AG04450 (cell line): ENCODE results near the gene TGM1. TPM values are rescaled to one million over a fixed set of nuclear protein-coding genes. Genes with fewer than 3 reads are reported as not detected.

Experiments
- CTCF ChIA-PET: fragments of 300-600, 350-600 bp; formaldehyde crosslinking; extraction: SDS; loops from one replicate; lab custom pipeline; 2022; ENCODE audit warnings: antibody characterized with exemption, inconsistent platforms; lab: Charles Lee
- POLR2A ChIA-PET: fragments of 350-600 bp; formaldehyde crosslinking; extraction: SDS; loops from one replicate; lab custom pipeline; 2021; ENCODE audit warnings: antibody characterized with exemption, inconsistent platforms; lab: Yijun Ruan, JAX
- DNase-seq: peaks from one replicate; pipeline ENCODE4 v3.0.0-alpha.2; 2011; ENCODE audit warnings: low read depth, low spot score
- H3K27ac ChIP-seq: one replicate; pipeline ENCODE4 v1.5.1; 2012; ENCODE audit warnings: low read depth, low read length, control low read depth
- H3K27me3 ChIP-seq: one replicate; pipeline ENCODE4 v1.6.0; 2012; ENCODE audit warnings: low read length; ENCODE audit not compliant: control insufficient read depth, insufficient read depth
- H3K4me3 ChIP-seq: 2 replicates; pipeline ENCODE4 v1.5.1; 2011; ENCODE audit warnings: mild to moderate bottlenecking, low read depth, low read length, control low read depth
- H3K9me3 ChIP-seq: 2 replicates; pipeline ENCODE4 v1.5.1; 2012; ENCODE audit warnings: low read length; ENCODE audit not compliant: control insufficient read depth, insufficient read depth
- polyA plus RNA-seq: library from polyadenylated mRNA; depleted of rRNA; stranded (reverse); fragments of >200 nt; gene quantifications from 2 replicates; pipeline ENCODE4 v1.2.3, GENCODE V29; 2011
- TF ChIP-seq, protein P1 (sequence below): IDR thresholded peaks from 2 replicates; pipeline ENCODE4 v1.5.1; 2011; ENCODE audit warnings: low read depth, low read length, control low read depth, inconsistent platforms

Gene TGM1
- polyA plus RNA-seq, 1 experiment = 0.97 TPM

DNA sequence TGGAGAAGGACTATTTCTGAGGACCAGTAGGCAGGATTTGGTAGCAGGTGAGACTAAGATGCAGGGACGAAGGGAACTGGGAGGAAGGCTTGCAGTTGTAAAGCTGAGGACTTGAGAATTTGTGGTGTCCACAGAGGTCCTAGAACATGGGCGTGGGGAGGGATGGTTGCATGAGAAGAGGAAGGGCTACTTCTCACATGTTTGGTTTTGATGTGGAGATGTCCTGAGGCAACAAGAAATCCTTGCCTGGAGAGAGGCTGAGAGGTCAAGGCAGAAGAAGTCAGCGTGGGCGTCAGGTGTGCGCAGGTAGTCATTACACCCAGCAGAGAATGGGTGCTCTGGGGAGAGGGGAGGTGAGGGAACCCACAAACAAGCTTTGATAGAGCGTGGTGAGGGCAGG, 14.1 kb upstream of the TGM1 start:
- ChIA-PET CTCF (no interaction called here), POLR2A (no interaction called here)
- Histone ChIP-seq H3K27ac (no peak overlapping the region), H3K4me3 (no peak overlapping the region), H3K27me3 (no peaks in the 10 kb centered on the region), H3K9me3 (no peaks in the 10 kb centered on the region)
- TF ChIP-seq, protein P1, sequence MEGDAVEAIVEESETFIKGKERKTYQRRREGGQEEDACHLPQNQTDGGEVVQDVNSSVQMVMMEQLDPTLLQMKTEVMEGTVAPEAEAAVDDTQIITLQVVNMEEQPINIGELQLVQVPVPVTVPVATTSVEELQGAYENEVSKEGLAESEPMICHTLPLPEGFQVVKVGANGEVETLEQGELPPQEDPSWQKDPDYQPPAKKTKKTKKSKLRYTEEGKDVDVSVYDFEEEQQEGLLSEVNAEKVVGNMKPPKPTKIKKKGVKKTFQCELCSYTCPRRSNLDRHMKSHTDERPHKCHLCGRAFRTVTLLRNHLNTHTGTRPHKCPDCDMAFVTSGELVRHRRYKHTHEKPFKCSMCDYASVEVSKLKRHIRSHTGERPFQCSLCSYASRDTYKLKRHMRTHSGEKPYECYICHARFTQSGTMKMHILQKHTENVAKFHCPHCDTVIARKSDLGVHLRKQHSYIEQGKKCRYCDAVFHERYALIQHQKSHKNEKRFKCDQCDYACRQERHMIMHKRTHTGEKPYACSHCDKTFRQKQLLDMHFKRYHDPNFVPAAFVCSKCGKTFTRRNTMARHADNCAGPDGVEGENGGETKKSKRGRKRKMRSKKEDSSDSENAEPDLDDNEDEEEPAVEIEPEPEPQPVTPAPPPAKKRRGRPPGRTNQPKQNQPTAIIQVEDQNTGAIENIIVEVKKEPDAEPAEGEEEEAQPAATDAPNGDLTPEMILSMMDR = no peak
- DNase-seq = no peak

DNA sequence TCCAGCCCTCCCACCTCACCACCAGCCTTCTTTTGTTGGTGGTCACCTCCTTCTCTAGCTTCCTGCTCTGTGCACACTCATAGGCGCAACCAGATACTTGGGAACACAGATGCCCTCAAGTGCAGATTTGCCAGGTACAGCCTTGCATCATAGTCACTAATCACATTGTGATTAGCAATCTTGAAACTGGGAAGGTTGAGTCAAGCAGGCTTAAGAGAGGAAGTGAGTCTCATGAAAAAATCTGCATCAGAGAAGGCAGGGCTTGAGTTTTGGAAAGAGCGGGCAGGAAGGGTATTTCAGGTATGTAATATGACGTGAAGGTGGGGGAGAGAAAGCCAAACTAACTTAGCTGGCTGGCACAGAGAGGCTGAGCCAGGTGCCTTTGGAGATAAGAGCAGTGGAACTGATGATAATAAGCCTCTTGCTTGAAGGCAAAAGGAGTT, 11.1 kb upstream of the TGM1 start:
- Histone ChIP-seq H3K9me3 (no peaks in the 10 kb centered on the region), H3K4me3 (no peak overlapping the region), H3K27ac (no peak overlapping the region), H3K27me3 (no peaks in the 10 kb centered on the region)
- TF ChIP-seq, protein P1 = no peak
- CTCF ChIA-PET = interaction anchor here (1.7 kb wide), 1 partner anchor 34 kb away, joined by 8 read pairs; the partner anchor contains the start of gene CIDEB
- DNase-seq = no peak
- POLR2A ChIA-PET = no interaction called here

DNA sequence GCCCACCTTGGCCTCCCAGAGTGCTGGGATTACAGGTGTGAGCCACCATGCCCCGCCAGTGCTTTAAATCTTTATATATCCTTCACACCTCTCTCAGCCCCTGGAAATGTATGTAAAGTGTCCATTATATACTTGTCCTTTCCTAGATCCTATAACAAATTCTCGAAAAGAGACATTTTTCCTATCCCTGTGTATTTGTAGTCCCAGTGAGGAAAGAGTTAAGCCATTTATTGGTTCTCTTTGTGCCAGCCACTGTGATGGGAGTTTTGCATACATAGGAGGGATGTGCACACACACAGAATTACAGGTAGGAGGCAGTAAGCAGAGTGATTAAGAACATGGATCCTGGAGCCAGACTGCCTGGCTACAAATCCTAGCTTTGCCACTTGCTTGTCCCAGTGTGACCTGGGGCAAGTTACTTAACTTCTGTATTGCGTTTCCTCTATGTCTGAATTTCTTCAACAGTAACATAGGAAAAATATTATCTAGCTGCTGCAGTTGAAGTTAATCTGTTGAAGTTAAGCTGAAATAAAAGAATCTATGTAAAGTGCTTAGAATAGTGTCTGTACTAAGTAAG, 10.5 kb upstream of the TGM1 start:
- ChIA-PET POLR2A (no interaction called here), CTCF (interaction anchor here (1.7 kb wide), 1 partner anchor 34 kb away, joined by 8 read pairs; the partner anchor contains the start of gene CIDEB)
- H3K27me3 ChIP-seq = no peaks in the 10 kb centered on the region
- H3K9me3 ChIP-seq = no peaks in the 10 kb centered on the region
- H3K27ac ChIP-seq = no peak overlapping the region
- TF ChIP-seq, protein P1 = 0 out of 2 replicates have a peak, but pooled peaks have one; percentile 11
- no peak overlapping the region for H3K4me3 ChIP-seq
- DNase-seq = no peak

DNA sequence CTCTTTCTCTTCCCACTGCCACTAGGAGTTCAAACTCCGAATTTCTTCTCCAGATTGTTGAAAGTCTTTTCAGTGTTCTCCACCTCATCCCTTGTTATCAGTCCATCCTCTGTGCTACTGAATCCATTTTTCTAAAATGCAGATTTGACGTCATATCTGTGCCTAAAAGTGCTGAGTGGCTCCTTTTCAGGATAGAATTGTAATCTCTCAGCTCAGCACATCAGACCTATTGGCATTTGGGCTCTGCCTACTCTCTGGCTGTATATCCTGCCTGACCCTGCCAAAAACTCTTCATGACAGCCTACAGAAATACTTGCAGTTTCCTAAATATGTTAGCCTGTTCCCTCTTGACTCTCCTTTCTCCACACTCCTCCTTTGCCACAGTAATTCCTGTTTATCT, 9.5 kb upstream of the TGM1 start:
- no peak overlapping the region for H3K27ac ChIP-seq
- CTCF ChIA-PET = interaction anchor here (0.6 to 3.0 kb wide), 6 partner anchors 15 to 159 kb away, joined by 3 to 19 read pairs (median 8); partner anchors contain the start of gene TINF2
- no peak for DNase-seq
- no peaks in the 10 kb centered on the region for H3K9me3 ChIP-seq
- POLR2A ChIA-PET = interaction anchor here (1.0 kb wide), 1 partner anchor 77 kb away, joined by 3 read pairs; the partner anchor contains the start of gene TM9SF1
- TF ChIP-seq, protein P1 = no peak
- no peaks in the 10 kb centered on the region for H3K27me3 ChIP-seq
- H3K4me3 ChIP-seq = no peak overlapping the region

DNA sequence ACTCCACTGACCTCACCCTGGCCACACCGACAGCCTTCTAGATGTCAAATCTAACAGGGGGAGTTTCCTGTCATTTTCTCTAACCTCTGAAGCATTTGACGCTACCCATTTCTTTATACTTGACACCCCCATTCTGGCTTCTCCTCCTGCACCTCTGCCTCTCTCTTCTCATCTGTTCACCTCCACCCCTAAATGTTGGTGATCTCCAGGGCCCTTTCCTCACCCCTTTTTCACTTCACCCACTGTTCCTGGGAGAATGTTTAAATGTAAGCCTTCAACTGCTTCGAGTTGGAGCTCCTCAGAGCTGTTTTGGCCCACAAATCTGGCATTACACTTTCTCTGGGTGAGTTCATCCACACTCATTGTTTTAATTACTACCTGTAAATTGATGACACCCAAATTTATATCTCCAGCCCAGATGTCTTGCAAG, 8.9 kb upstream of the TGM1 start:
- H3K9me3 ChIP-seq = no peaks in the 10 kb centered on the region
- no peak for DNase-seq
- H3K4me3 ChIP-seq = peak overlapping the region; percentile 88
- ChIA-PET CTCF (interaction anchor here (0.6 to 3.0 kb wide), 10 partner anchors 9 to 164 kb away, joined by 3 to 19 read pairs (median 4); partner anchors contain the start of genes CIDEB and TINF2), POLR2A (interaction anchor here (0.5 to 3.6 kb wide), 11 partner anchors 12 to 1269 kb away, joined by 3 to 50 read pairs (median 4); partner anchors contain the start of genes CHMP4A, CIDEB, DHRS1 and MDP1)
- no peak overlapping the region for H3K27ac ChIP-seq
- TF ChIP-seq, protein P1 = no peak
- no peaks in the 10 kb centered on the region for H3K27me3 ChIP-seq
